Fibroblast of mammary gland (primary cell): Measurements from ENCODE around the gene NUP93.
"Not testable (repeated sequence)": the region's sequence is repeated elsewhere in the genome, so short reads cannot be mapped to it uniquely, and the experiment has no call there.

Source experiments
- DNase-seq: peaks from one replicate; pipeline ENCODE4 v3.0.0-alpha.2; 2010; ENCODE audit warnings: low read depth
- H3K4me3 ChIP-seq: 2 replicates; pipeline ENCODE4 v1.5.1; 2011; ENCODE audit warnings: low read depth, mild to moderate bottlenecking, low read length, moderate library complexity; ENCODE audit not compliant: control insufficient read depth
- CTCF ChIP-seq: conservative IDR thresholded peaks from 2 replicates; pipeline ENCODE4 v1.5.1; 2011; ENCODE audit warnings: low read depth, low read length, inconsistent platforms; ENCODE audit not compliant: control insufficient read depth, insufficient read depth

NUP93 gene

GRCh38 chr16:56738221-56738620, 8.3 kb downstream of the NUP93 start:
- no peak overlapping the region for H3K4me3 ChIP-seq
- DNase-seq = no peak
- TF ChIP-seq CTCF = no peak

GRCh38 chr16:56739378-56739777, 9.4 kb downstream of the NUP93 start:
- not testable (repeated sequence) for H3K4me3 ChIP-seq, DNase-seq

- TF ChIP-seq CTCF = no peak
- H3K4me3 ChIP-seq = no peak overlapping the region
- no peak for DNase-seq
These were observed 11.5 kb downstream of the NUP93 start for GRCh38 chr16:56741399-56741798.

- TF ChIP-seq CTCF = no peak
- peak; percentile 87 for DNase-seq
- H3K4me3 ChIP-seq = no peak overlapping the region
These were observed 12.4 kb downstream of the NUP93 start for GRCh38 chr16:56742030-56742984.

GRCh38 chr16:56743840-56744239, 13.9 kb downstream of the NUP93 start:
- TF ChIP-seq CTCF = no peak
- H3K4me3 ChIP-seq = no peak overlapping the region
- peak; percentile 66 for DNase-seq

- no peak for TF ChIP-seq CTCF
- no peak overlapping the region for H3K4me3 ChIP-seq
- no peak for DNase-seq
These were observed 15.2 kb downstream of the NUP93 start for GRCh38 chr16:56744996-56745640.

- no peak for TF ChIP-seq CTCF
- no peak for DNase-seq
These were observed 17.6 kb downstream of the NUP93 start for GRCh38 chr16:56747486-56748045.

More at GRCh38 chr16:56747486-56748045, 17.6 kb downstream of the NUP93 start:
- no peak overlapping the region for H3K4me3 ChIP-seq
